Measurements from ENCODE around the gene RBCK1. TPM values are rescaled to one million over a fixed set of nuclear protein-coding genes. Genes with fewer than 3 reads are reported as not detected.

The RBCK1 gene
- total and polyA plus RNA-seq, 9 of the 15 experiments (the other 6 are each of a cell fraction or from before 2014, with no cell fraction given) = 5.9 to 59.3 (median 26.5) TPM

DNA sequence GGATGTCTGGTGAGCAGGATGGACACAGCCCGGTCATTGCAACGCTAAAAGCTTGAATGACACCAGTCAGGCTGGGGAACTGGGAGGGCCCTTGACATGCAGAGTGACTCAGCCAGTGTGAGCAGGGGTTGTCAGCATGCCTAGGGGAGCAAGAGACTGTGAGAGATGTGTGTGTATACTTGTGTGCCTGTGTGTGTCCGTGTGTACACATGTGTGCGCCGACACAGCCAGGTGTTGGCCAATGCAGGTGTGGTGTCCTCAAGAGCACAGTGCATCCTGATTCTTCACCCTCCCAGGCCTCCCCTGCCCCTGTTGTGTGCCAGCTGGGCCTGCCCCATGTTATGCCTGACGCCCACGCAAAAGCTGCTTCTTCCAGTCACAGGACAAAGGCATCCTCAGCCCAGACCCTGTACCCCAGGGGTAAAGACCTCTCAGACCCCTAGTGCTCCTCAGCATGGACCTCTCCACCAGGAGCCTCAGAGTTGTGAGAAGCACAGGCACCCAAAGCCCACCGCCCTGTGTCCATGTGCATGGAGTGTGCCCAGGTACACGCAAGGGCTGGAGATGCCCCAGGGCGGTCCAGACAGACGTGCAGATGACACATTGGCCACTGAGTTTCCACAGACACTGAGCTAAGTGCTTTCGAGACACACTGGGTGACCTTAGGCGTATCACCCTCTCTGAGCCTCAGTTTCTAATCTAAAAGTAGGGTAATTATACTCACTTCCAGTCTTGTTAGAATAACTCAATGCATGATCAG is 44.6 kb upstream of the RBCK1 start (continued):
- TF ChIP-seq, protein P1, sequence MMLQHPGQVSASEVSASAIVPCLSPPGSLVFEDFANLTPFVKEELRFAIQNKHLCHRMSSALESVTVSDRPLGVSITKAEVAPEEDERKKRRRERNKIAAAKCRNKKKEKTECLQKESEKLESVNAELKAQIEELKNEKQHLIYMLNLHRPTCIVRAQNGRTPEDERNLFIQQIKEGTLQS (IDR thresholded peaks at IDR 0.05) = peak; percentile 66
- TF ChIP-seq, protein P1 (CRISPR knock-in tag; conservative IDR thresholded peaks at IDR 0.05) = no peak
- TF ChIP-seq NFXL1 (CRISPR knock-in tag; IDR thresholded peaks at IDR 0.05) = no peak
- no peak for TF ChIP-seq ZSCAN29 (IDR thresholded peaks at IDR 0.05)
- TF ChIP-seq, protein P2, sequence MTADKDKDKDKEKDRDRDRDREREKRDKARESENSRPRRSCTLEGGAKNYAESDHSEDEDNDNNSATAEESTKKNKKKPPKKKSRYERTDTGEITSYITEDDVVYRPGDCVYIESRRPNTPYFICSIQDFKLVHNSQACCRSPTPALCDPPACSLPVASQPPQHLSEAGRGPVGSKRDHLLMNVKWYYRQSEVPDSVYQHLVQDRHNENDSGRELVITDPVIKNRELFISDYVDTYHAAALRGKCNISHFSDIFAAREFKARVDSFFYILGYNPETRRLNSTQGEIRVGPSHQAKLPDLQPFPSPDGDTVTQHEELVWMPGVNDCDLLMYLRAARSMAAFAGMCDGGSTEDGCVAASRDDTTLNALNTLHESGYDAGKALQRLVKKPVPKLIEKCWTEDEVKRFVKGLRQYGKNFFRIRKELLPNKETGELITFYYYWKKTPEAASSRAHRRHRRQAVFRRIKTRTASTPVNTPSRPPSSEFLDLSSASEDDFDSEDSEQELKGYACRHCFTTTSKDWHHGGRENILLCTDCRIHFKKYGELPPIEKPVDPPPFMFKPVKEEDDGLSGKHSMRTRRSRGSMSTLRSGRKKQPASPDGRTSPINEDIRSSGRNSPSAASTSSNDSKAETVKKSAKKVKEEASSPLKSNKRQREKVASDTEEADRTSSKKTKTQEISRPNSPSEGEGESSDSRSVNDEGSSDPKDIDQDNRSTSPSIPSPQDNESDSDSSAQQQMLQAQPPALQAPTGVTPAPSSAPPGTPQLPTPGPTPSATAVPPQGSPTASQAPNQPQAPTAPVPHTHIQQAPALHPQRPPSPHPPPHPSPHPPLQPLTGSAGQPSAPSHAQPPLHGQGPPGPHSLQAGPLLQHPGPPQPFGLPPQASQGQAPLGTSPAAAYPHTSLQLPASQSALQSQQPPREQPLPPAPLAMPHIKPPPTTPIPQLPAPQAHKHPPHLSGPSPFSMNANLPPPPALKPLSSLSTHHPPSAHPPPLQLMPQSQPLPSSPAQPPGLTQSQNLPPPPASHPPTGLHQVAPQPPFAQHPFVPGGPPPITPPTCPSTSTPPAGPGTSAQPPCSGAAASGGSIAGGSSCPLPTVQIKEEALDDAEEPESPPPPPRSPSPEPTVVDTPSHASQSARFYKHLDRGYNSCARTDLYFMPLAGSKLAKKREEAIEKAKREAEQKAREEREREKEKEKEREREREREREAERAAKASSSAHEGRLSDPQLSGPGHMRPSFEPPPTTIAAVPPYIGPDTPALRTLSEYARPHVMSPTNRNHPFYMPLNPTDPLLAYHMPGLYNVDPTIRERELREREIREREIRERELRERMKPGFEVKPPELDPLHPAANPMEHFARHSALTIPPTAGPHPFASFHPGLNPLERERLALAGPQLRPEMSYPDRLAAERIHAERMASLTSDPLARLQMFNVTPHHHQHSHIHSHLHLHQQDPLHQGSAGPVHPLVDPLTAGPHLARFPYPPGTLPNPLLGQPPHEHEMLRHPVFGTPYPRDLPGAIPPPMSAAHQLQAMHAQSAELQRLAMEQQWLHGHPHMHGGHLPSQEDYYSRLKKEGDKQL (CRISPR knock-in tag; IDR thresholded peaks at IDR 0.05; ENCODE audit: borderline replicate concordance) = no peak
- TF ChIP-seq RBM17 (IDR thresholded peaks at IDR 0.05; ENCODE audit: borderline replicate concordance, low read depth, low read length) = no peak
- no peak for TF ChIP-seq SMARCA4 (IDR thresholded peaks at IDR 0.05)
- TF ChIP-seq FOSL1 (tag; conservative IDR thresholded peaks at IDR 0.05) = peak; percentile 60
- TF ChIP-seq MTA2 (IDR thresholded peaks at IDR 0.05; ENCODE audit: low read depth) = no peak
- TF ChIP-seq, protein P3, sequence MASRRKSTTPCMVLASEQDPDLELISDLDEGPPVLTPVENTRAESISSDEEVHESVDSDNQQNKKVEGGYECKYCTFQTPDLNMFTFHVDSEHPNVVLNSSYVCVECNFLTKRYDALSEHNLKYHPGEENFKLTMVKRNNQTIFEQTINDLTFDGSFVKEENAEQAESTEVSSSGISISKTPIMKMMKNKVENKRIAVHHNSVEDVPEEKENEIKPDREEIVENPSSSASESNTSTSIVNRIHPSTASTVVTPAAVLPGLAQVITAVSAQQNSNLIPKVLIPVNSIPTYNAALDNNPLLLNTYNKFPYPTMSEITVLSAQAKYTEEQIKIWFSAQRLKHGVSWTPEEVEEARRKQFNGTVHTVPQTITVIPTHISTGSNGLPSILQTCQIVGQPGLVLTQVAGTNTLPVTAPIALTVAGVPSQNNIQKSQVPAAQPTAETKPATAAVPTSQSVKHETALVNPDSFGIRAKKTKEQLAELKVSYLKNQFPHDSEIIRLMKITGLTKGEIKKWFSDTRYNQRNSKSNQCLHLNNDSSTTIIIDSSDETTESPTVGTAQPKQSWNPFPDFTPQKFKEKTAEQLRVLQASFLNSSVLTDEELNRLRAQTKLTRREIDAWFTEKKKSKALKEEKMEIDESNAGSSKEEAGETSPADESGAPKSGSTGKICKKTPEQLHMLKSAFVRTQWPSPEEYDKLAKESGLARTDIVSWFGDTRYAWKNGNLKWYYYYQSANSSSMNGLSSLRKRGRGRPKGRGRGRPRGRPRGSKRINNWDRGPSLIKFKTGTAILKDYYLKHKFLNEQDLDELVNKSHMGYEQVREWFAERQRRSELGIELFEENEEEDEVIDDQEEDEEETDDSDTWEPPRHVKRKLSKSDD (conservative IDR thresholded peaks at IDR 0.05; ENCODE audit: low read length) = no peak
- TF ChIP-seq ZNF165 (CRISPR knock-in tag; IDR thresholded peaks at IDR 0.05; ENCODE audit: borderline replicate concordance) = 0 out of 2 replicates have a peak, but pooled peaks have one; percentile 5
- TF ChIP-seq, protein P4, sequence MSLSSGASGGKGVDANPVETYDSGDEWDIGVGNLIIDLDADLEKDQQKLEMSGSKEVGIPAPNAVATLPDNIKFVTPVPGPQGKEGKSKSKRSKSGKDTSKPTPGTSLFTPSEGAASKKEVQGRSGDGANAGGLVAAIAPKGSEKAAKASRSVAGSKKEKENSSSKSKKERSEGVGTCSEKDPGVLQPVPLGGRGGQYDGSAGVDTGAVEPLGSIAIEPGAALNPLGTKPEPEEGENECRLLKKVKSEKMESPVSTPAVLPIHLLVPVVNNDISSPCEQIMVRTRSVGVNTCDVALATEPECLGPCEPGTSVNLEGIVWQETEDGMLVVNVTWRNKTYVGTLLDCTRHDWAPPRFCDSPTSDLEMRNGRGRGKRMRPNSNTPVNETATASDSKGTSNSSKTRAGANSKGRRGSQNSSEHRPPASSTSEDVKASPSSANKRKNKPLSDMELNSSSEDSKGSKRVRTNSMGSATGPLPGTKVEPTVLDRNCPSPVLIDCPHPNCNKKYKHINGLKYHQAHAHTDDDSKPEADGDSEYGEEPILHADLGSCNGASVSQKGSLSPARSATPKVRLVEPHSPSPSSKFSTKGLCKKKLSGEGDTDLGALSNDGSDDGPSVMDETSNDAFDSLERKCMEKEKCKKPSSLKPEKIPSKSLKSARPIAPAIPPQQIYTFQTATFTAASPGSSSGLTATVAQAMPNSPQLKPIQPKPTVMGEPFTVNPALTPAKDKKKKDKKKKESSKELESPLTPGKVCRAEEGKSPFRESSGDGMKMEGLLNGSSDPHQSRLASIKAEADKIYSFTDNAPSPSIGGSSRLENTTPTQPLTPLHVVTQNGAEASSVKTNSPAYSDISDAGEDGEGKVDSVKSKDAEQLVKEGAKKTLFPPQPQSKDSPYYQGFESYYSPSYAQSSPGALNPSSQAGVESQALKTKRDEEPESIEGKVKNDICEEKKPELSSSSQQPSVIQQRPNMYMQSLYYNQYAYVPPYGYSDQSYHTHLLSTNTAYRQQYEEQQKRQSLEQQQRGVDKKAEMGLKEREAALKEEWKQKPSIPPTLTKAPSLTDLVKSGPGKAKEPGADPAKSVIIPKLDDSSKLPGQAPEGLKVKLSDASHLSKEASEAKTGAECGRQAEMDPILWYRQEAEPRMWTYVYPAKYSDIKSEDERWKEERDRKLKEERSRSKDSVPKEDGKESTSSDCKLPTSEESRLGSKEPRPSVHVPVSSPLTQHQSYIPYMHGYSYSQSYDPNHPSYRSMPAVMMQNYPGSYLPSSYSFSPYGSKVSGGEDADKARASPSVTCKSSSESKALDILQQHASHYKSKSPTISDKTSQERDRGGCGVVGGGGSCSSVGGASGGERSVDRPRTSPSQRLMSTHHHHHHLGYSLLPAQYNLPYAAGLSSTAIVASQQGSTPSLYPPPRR (CRISPR knock-in tag; IDR thresholded peaks at IDR 0.05; ENCODE audit: borderline replicate concordance) = no peak
- TF ChIP-seq ZFX (CRISPR knock-in tag; IDR thresholded peaks at IDR 0.05) = no peak
- TF ChIP-seq TAF7 (tag; IDR thresholded peaks at IDR 0.05) = no peak
